ENCODE measurements around the gene NAALADL2.

DNA sequence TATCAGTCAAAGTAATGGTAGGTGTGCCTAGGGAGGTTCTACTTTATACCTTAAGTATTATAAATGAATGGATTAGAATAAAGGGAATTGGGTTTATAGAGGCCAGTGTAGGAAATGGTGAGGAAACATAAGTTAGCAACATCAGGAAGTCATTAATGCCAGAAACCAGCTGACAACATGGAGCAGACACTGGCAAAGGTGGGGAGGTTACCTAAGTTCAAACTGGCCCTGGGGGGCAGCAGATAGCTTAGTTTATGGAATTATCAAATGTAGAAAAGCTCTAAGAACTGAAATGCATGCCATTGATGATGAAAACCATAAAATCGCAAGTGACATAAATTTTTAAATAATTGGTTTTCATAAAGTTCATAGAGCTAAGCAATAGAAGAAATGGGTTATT, 498.6 kb downstream of the NAALADL2 start:
- TF ChIP-seq CTCF (IDR thresholded peaks at IDR 0.05) (no peak), POLR2A (IDR thresholded peaks at IDR 0.05) (no peak)

All from body of pancreas (tissue), 4 donors.